ENCODE measurements around the gene BSDC1.

GRCh38 chr1:32349211-32349708 is 45.0 kb downstream of the BSDC1 start:
- TF ChIP-seq, protein P1, sequence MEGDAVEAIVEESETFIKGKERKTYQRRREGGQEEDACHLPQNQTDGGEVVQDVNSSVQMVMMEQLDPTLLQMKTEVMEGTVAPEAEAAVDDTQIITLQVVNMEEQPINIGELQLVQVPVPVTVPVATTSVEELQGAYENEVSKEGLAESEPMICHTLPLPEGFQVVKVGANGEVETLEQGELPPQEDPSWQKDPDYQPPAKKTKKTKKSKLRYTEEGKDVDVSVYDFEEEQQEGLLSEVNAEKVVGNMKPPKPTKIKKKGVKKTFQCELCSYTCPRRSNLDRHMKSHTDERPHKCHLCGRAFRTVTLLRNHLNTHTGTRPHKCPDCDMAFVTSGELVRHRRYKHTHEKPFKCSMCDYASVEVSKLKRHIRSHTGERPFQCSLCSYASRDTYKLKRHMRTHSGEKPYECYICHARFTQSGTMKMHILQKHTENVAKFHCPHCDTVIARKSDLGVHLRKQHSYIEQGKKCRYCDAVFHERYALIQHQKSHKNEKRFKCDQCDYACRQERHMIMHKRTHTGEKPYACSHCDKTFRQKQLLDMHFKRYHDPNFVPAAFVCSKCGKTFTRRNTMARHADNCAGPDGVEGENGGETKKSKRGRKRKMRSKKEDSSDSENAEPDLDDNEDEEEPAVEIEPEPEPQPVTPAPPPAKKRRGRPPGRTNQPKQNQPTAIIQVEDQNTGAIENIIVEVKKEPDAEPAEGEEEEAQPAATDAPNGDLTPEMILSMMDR (IDR thresholded peaks at IDR 0.05 in 2 of 3, conservative IDR thresholded peaks at IDR 0.05 in 1 of 3; ENCODE audit: borderline replicate concordance in 1 of 3, insufficient read depth in 1 of 3, low read depth in 2 of 3, low read length in 2 of 3): no peak
- no peak for TF ChIP-seq POLR2AphosphoS5 (IDR thresholded peaks at IDR 0.05; ENCODE audit: low read depth, low read length)
- TF ChIP-seq, protein P2, sequence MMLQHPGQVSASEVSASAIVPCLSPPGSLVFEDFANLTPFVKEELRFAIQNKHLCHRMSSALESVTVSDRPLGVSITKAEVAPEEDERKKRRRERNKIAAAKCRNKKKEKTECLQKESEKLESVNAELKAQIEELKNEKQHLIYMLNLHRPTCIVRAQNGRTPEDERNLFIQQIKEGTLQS (IDR thresholded peaks at IDR 0.05): no peak

Measured in HCT116 (cell line).